A673 (cell line): Measurements from ENCODE around the gene FGFR4.

Experiments used
- CTCF ChIP-seq: fragments of 300-800, 200-600 bp; sonication (generic); conservative IDR thresholded peaks from 2 replicates; pipeline ENCODE4 v1.5.1; 2017; ENCODE audit warnings: low read depth, mild to moderate bottlenecking, antibody characterized with exemption, low read length, moderate library complexity, mixed read lengths
- EZH2 ChIP-seq: fragments of 200-600 bp; sonication (generic); IDR thresholded peaks from 2 replicates; pipeline ENCODE4 v1.6.1; 2017; ENCODE audit warnings: borderline replicate concordance, low read depth, mild to moderate bottlenecking, mixed read lengths, antibody characterized with exemption, low read length; ENCODE audit not compliant: poor library complexity, severe bottlenecking

- TF ChIP-seq EZH2 (no peak), CTCF (no peak)
Observed at GRCh38 chr5:177094224-177095087, 7.7 kb downstream of the FGFR4 start.
